GM12878 (cell line): ENCODE measurements around the gene PNMA6E.

Experiments
- CBX5 ChIP-seq: sonication (generic); IDR thresholded peaks from 2 replicates; pipeline ENCODE4 v1.6.1; 2016; ENCODE audit warnings: low read depth, moderate library complexity, mild to moderate bottlenecking, inconsistent platforms
- CREM ChIP-seq: IDR thresholded peaks from 2 replicates; pipeline ENCODE4 v1.6.1; 2014; ENCODE audit warnings: antibody characterized with exemption, low read depth
- CTCF ChIP-seq, 3 experiments: IDR thresholded peaks in 2 of 3; conservative IDR thresholded peaks in 1 of 3; 2 replicates each; pipeline ENCODE4 v1.5.1; 2011; ENCODE audit warnings: low read depth in 3 of 3, low read length in 3 of 3, mild to moderate bottlenecking in 3 of 3, control low read depth in 2 of 3, moderate library complexity in 2 of 3, inconsistent platforms in 1 of 3, mixed read lengths in 1 of 3; ENCODE audit not compliant: control insufficient read depth in 2 of 3, insufficient read depth in 1 of 3; ENCODE audit errors: extremely low read depth in 1 of 3
- EGR1 ChIP-seq, 2 experiments: IDR thresholded peaks; 1 replicate in 1 of 2; 2 replicates in 1 of 2; pipeline ENCODE4 v1.6.1; 2011 to 2012; ENCODE audit warnings: low read depth in 2 of 2, low read length in 2 of 2, borderline replicate concordance in 1 of 2, mild to moderate bottlenecking in 1 of 2, moderate library complexity in 1 of 2
- EZH2 ChIP-seq: IDR thresholded peaks from 2 replicates; pipeline ENCODE4 v1.6.1; 2012; ENCODE audit warnings: low read depth, mild to moderate bottlenecking, control low read depth, inconsistent platforms, low read length, borderline replicate concordance; ENCODE audit not compliant: control insufficient read depth
- FOXK2 ChIP-seq: fragments of 450-650 bp; IDR thresholded peaks from 2 replicates; pipeline ENCODE4 v1.6.1; 2017; ENCODE audit warnings: mild to moderate bottlenecking, moderate library complexity
- MAX ChIP-seq: IDR thresholded peaks from 2 replicates; pipeline ENCODE4 v1.6.1; 2012; ENCODE audit warnings: low read depth, low read length, improper control_type of control experiment
- POLR2A ChIP-seq: IDR thresholded peaks from 2 replicates; pipeline ENCODE4 v1.6.1; 2011; ENCODE audit warnings: low read depth, mild to moderate bottlenecking, low read length
- POLR2AphosphoS5 ChIP-seq: IDR thresholded peaks from 2 replicates; pipeline ENCODE4 v1.6.1; 2011; ENCODE audit warnings: mild to moderate bottlenecking, low read length, inconsistent platforms
- RCOR1 ChIP-seq: conservative IDR thresholded peaks from 2 replicates; pipeline ENCODE4 v1.6.1; 2012; ENCODE audit warnings: low read depth, low read length, improper control_type of control experiment
- SMC3 ChIP-seq: IDR thresholded peaks from 2 replicates; pipeline ENCODE4 v1.6.1; 2011; ENCODE audit warnings: low read length, improper control_type of control experiment, borderline replicate concordance
- ZNF274 ChIP-seq: IDR thresholded peaks from one replicate; pipeline ENCODE4 v1.8.0; 2011; ENCODE audit not compliant: insufficient read length, insufficient read depth
- TF ChIP-seq, protein P1 (sequence below): fragments of 150-350 bp; IDR thresholded peaks from 2 replicates; pipeline ENCODE4 v1.6.1; 2016; ENCODE audit warnings: low read depth, low read length
- TF ChIP-seq, protein P2 (sequence below): IDR thresholded peaks from 2 replicates; pipeline ENCODE4 v1.6.1; 2012; ENCODE audit warnings: low read depth, low read length, improper control_type of control experiment

DNA sequence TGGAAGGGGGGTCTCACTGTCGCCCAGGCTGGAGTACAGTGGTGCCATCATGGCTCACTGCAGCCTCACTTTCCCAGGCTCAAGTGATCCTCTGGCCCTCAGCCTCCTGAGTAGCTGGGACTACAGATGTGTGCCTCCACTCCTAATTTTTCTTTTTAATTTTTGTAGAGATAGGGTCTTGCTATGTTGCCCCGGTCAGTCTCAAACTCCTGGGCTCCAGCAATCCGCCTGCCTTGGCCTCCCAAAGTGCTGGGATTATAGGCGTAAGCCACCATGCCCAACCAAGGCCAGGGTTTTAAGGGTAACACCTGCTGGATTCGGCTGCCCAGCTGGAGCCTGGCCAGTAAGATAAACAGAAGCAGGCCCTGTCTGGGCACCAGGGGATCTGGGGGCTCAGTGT is 41.3 kb upstream of the PNMA6E start:
- TF ChIP-seq POLR2AphosphoS5 (no peak), CBX5 (no peak), RCOR1 (no peak), CTCF (IDR thresholded peaks at IDR 0.05 in 2 of 3, conservative IDR thresholded peaks at IDR 0.05 in 1 of 3; ENCODE audit: control insufficient read depth in 2 of 3, extremely low read depth in 1 of 3, insufficient read depth in 1 of 3, low read depth in 3 of 3, low read length in 3 of 3) (no peak), CREM (no peak), MAX (no peak), SMC3 (no peak), FOXK2 (no peak), EZH2 (no peak), POLR2A (no peak), ZNF274 (no peak), EGR1 (IDR thresholded peaks at IDR 0.05; ENCODE audit: borderline replicate concordance in 1 of 2, low read depth in 2 of 2, low read length in 2 of 2) (no peak)
- TF ChIP-seq, protein P1, sequence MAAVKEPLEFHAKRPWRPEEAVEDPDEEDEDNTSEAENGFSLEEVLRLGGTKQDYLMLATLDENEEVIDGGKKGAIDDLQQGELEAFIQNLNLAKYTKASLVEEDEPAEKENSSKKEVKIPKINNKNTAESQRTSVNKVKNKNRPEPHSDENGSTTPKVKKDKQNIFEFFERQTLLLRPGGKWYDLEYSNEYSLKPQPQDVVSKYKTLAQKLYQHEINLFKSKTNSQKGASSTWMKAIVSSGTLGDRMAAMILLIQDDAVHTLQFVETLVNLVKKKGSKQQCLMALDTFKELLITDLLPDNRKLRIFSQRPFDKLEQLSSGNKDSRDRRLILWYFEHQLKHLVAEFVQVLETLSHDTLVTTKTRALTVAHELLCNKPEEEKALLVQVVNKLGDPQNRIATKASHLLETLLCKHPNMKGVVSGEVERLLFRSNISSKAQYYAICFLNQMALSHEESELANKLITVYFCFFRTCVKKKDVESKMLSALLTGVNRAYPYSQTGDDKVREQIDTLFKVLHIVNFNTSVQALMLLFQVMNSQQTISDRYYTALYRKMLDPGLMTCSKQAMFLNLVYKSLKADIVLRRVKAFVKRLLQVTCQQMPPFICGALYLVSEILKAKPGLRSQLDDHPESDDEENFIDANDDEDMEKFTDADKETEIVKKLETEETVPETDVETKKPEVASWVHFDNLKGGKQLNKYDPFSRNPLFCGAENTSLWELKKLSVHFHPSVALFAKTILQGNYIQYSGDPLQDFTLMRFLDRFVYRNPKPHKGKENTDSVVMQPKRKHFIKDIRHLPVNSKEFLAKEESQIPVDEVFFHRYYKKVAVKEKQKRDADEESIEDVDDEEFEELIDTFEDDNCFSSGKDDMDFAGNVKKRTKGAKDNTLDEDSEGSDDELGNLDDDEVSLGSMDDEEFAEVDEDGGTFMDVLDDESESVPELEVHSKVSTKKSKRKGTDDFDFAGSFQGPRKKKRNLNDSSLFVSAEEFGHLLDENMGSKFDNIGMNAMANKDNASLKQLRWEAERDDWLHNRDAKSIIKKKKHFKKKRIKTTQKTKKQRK = no peak
- TF ChIP-seq, protein P2, sequence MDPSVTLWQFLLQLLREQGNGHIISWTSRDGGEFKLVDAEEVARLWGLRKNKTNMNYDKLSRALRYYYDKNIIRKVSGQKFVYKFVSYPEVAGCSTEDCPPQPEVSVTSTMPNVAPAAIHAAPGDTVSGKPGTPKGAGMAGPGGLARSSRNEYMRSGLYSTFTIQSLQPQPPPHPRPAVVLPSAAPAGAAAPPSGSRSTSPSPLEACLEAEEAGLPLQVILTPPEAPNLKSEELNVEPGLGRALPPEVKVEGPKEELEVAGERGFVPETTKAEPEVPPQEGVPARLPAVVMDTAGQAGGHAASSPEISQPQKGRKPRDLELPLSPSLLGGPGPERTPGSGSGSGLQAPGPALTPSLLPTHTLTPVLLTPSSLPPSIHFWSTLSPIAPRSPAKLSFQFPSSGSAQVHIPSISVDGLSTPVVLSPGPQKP = no peak
